ENCODE data around the gene NUP107. TPM values are rescaled to one million over a fixed set of nuclear protein-coding genes. Genes with fewer than 3 reads are reported as not detected.
"Not testable (repeated sequence)": the region's sequence is repeated elsewhere in the genome, so short reads cannot be mapped to it uniquely, and the experiment has no call there.

The NUP107 gene
- 127 and 128 TPM in 2 replicates for total RNA-seq

DNA sequence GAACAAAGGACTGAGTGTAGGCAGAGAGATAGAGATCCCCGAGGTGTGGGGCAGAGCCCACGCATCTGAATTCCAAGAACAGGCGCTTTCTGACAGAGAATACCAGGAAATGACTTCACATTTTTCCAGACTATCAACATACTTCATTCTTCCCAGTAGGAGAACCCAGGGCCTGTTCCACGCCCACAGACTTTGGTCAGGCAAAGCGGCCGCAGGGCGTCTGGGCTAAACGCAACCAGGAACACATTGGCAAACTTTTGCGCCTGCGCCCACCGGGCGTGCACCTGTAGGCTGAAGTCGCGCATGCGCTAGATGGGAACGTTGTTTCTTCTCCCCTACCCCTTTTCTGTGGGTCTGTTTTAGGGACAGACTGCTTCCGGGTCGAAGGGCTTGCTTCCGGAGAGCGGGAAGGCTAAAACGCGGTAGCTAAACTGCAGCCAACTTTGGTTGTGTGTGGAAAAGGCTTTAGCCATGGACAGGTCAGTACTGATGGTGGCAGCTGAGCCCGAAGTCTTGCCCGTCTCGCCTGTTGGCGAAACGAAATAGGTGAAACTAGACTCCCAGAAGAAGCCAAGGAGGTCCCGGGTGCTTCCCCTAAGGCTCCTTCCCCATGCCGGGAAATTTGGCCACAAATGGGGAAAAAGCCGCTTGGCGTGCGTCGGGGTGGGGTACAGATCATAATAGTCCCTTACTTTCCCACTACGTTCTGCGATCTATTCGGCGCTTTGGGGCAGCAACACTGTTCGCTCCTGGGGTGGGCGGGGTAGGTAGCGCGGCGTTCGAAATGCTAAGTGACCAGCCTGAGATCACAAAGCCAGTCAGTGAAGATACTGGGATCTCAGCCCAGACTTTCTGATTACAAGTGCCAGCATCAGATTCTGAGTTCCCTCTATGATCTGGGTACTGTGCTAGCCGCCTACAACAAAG is at the start of gene NUP107:
NUP107 (plus strand) TSS at position 384 of the 927 bp plus-strand sequence; CDS start at position 472, 88 bp downstream.
- H3K27ac Mint-ChIP-seq, result peak within 1 kb of the TSS; percentile 92
- H3K9me3 Mint-ChIP-seq, result no peaks in the 10 kb centered on the region
- DNase-seq, result peak; percentile 99
- intact Hi-C loops (cut with micrococcal nuclease), result loop anchor here (1.0 to 5.0 kb wide), 9 partner anchors 9 to 355 kb away; partner anchors contain the start of genes MDM1, RAP1B and SLC35E3
- peak within 1 kb of the TSS; percentile 95 for H3K4me3 Mint-ChIP-seq
- H3K36me3 Mint-ChIP-seq (ENCODE audit: low read depth), result peaks cover 21% of the 10 kb centered on the region
- no peaks in the 10 kb centered on the region for H3K27me3 Mint-ChIP-seq
- H3K4me1 Mint-ChIP-seq, result peaks cover 33% of the 10 kb centered on the region

- H3K9me3 Mint-ChIP-seq; DNase-seq; H3K4me3 Mint-ChIP-seq; H3K27me3 Mint-ChIP-seq; intact Hi-C loops (cut with micrococcal nuclease); H3K27ac Mint-ChIP-seq: not testable (repeated sequence)
- H3K4me1 Mint-ChIP-seq, result peaks cover 61% of the 10 kb centered on the region
- peaks cover 24% of the 10 kb centered on the region for H3K36me3 Mint-ChIP-seq (ENCODE audit: low read depth)
Observed at GRCh38 chr12:68637439-68637838, 49.3 kb upstream of the NUP107 start.

DNA sequence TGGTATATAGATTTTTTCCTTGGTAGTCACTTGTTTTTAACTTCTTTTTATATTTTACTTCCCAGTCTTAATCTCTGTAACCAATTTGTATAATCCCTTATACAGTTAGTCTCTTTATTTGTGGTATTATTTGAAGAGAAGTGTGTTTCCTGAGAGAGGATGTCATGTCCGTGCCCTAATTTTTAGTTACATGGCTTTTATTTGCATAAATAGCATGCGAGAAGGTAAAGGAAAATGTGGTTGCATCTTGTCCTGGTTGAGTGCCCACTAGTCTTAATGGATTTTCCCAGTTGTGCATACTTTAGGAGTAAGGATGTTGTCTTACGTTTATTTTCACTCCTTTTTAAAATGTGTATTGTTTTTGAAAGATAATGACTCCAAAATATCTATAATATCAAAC is 48.6 kb upstream of the NUP107 start:
- H3K27ac Mint-ChIP-seq, result peak overlapping the region; percentile 62
- peaks cover 24% of the 10 kb centered on the region for H3K36me3 Mint-ChIP-seq (ENCODE audit: low read depth)
- no peak overlapping the region for H3K4me3 Mint-ChIP-seq
- DNase-seq, result no peak
- H3K27me3 Mint-ChIP-seq, result no peaks in the 10 kb centered on the region
- peaks cover 61% of the 10 kb centered on the region for H3K4me1 Mint-ChIP-seq
- intact Hi-C loops (cut with micrococcal nuclease), result no loop called here
- H3K9me3 Mint-ChIP-seq, result no peaks in the 10 kb centered on the region

GRCh38 chr12:68638721-68639395 is 47.9 kb upstream of the NUP107 start:
- H3K36me3 Mint-ChIP-seq (ENCODE audit: low read depth), result peaks cover 21% of the 10 kb centered on the region
- intact Hi-C loops (cut with micrococcal nuclease), result no loop called here

DNA sequence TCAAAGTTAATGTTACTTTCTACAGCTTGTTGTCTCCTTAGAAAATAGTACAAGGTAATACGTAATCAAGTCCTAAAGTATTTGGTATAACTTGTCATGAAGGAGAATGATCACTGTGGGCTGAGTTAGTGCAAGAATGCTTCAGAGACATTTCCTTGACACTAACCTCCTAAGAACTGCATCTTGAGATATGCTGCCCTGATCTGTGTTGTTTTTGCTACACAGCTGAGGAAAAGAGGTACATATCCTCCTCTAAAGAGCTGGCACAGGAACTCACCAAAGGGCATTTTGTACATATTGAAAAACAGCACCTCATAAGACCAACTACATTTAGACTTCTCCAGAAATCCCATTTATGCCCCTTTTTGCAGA is 47.4 kb upstream of the NUP107 start:
- H3K27me3 Mint-ChIP-seq, result no peaks in the 10 kb centered on the region
- no peak for DNase-seq
- no peak overlapping the region for H3K4me3 Mint-ChIP-seq
- no peaks in the 10 kb centered on the region for H3K9me3 Mint-ChIP-seq
- H3K36me3 Mint-ChIP-seq (ENCODE audit: low read depth), result peaks cover 22% of the 10 kb centered on the region
- intact Hi-C loops (cut with micrococcal nuclease), result no loop called here
- H3K27ac Mint-ChIP-seq, result peak overlapping the region; percentile 16
- peaks cover 51% of the 10 kb centered on the region for H3K4me1 Mint-ChIP-seq

More at GRCh38 chr12:68638721-68639395, 47.9 kb upstream of the NUP107 start:
- Mint-ChIP-seq H3K9me3 (no peaks in the 10 kb centered on the region), H3K27ac (peak overlapping the region; percentile 25), H3K4me1 (peaks cover 54% of the 10 kb centered on the region), H3K4me3 (no peak overlapping the region), H3K27me3 (no peaks in the 10 kb centered on the region)
- no peak for DNase-seq

DNA sequence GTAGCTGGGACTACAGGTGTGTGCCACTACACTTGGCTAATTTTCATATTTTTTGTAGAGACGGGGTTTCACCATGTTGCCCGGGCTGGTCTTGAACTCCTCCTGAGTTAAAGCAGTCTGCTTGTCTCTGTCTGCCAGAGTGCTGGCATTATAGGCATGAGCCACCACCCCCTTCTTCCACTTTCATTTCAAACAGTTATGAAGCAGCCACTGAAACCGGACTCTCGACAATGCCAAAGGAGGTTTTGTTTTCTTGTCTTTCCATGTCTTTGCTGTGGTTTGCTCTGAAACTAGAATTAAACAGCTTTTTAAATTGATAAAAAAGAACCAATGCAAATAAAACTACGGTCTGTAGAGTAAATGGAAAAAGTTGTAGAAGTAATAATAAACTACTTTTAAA is 45.6 kb upstream of the NUP107 start:
- intact Hi-C loops (cut with micrococcal nuclease), result loop anchor here (1.0 to 10.0 kb wide), 4 partner anchors 29 to 276 kb away; no protein-coding TSS in a partner anchor
- Mint-ChIP-seq H3K4me1 (peaks cover 48% of the 10 kb centered on the region), H3K36me3 (ENCODE audit: low read depth) (peaks cover 21% of the 10 kb centered on the region), H3K27me3 (no peaks in the 10 kb centered on the region), H3K4me3 (peak overlapping the region; percentile 64), H3K27ac (peak overlapping the region; percentile 60), H3K9me3 (no peaks in the 10 kb centered on the region)
- peak; percentile 86 for DNase-seq

DNA sequence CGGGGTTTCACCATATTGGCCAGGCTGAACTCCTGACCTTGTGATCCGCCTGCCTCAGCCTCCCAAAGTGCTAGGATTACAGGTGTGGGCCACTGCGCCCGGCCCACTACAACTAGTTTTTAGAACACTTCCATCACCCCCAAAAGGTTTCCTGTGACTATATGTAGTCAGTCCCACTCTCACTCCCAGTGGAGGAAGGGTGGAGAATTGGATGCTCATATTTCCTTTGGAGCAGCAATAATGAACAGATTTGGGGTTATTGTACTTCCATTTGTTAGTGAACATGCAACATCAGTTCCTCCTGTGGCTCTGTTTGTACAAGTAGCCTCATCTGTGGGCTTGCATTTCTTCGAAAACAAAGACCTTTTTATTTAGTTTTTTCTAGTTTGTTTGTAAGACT is 40.3 kb upstream of the NUP107 start:
- no peak for DNase-seq
- Mint-ChIP-seq H3K27ac (peak overlapping the region; percentile 41), H3K4me1 (peaks cover 36% of the 10 kb centered on the region), H3K27me3 (no peaks in the 10 kb centered on the region), H3K9me3 (no peaks in the 10 kb centered on the region), H3K4me3 (no peak overlapping the region), H3K36me3 (ENCODE audit: low read depth) (peaks cover 35% of the 10 kb centered on the region)
- intact Hi-C loops (cut with micrococcal nuclease), result loop anchor here (10.0 kb wide), 1 partner anchor 152 kb away; no protein-coding TSS in a partner anchor

- Mint-ChIP-seq H3K36me3 (ENCODE audit: low read depth) (peaks cover 37% of the 10 kb centered on the region), H3K4me3 (no peak overlapping the region), H3K9me3 (no peaks in the 10 kb centered on the region), H3K27ac (peak overlapping the region; percentile 11), H3K27me3 (no peaks in the 10 kb centered on the region), H3K4me1 (peaks cover 27% of the 10 kb centered on the region)
- DNase-seq, result no peak
- intact Hi-C loops (cut with micrococcal nuclease), result loop anchor here (10.0 kb wide), 1 partner anchor 153 kb away; no protein-coding TSS in a partner anchor
Observed at GRCh38 chr12:68647507-68647906, 39.3 kb upstream of the NUP107 start.

GRCh38 chr12:68648179-68648578 is 38.6 kb upstream of the NUP107 start:
- intact Hi-C loops (cut with micrococcal nuclease), result loop anchor here (10.0 kb wide), 1 partner anchor 153 kb away; no protein-coding TSS in a partner anchor
- Mint-ChIP-seq H3K27ac (peak overlapping the region; percentile 36), H3K36me3 (ENCODE audit: low read depth) (peaks cover 39% of the 10 kb centered on the region), H3K27me3 (no peaks in the 10 kb centered on the region), H3K4me3 (no peak overlapping the region), H3K4me1 (peaks cover 23% of the 10 kb centered on the region), H3K9me3 (no peaks in the 10 kb centered on the region)
- DNase-seq, result no peak

GRCh38 chr12:68665016-68665569 is 21.7 kb upstream of the NUP107 start:
- intact Hi-C loops (cut with micrococcal nuclease), result no loop called here
- DNase-seq, result no peak
- peaks cover 23% of the 10 kb centered on the region for H3K36me3 Mint-ChIP-seq (ENCODE audit: low read depth)
- H3K27me3 Mint-ChIP-seq, result no peaks in the 10 kb centered on the region
- H3K9me3 Mint-ChIP-seq, result no peaks in the 10 kb centered on the region
- H3K4me1 Mint-ChIP-seq, result peaks cover 11% of the 10 kb centered on the region
- H3K27ac Mint-ChIP-seq, result no peak overlapping the region
- no peak overlapping the region for H3K4me3 Mint-ChIP-seq

DNA sequence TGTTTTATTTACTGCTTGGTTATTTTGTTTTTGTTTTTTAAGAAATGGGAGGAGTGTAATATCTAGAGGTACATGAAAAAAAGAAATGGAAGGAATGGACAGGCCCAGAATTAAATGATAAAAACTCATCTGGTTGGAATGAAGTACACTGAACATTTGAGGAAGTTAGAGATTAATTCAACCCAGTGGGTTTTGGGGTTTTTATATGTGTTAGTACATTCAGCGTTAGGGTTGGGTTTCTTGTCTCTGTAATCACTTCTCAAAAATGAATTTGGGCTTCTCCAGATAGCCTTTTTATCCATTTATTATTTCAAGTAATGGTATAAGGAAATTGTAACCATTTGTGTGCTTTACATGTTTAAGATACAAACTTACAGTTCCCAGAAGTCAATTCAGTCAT is 19.5 kb upstream of the NUP107 start:
- H3K36me3 Mint-ChIP-seq (ENCODE audit: low read depth), result peaks cover 20% of the 10 kb centered on the region
- H3K27ac Mint-ChIP-seq, result peak overlapping the region; percentile 27
- H3K9me3 Mint-ChIP-seq, result no peaks in the 10 kb centered on the region
- H3K4me1 Mint-ChIP-seq, result peaks cover 18% of the 10 kb centered on the region
- no peaks in the 10 kb centered on the region for H3K27me3 Mint-ChIP-seq
- DNase-seq, result no peak
- H3K4me3 Mint-ChIP-seq, result no peak overlapping the region
- intact Hi-C loops (cut with micrococcal nuclease), result no loop called here

DNA sequence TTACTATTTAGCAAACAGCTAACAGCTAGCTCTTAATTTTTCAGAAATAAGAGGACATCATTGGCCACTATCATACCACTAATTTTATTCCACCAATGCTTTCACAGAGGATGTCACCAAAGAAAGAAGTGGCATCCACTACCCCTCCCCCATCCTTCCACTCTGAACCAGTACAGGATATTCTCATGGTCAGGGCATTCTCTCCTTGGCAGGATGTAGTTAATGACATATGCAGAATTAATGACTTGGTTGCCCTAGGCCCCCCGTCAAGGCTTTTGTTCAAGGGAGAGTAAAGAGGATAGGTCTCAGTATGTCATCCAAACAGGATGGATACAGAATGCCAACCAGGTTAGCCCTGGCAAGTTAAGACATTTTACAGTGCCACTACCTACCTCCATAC is 18.9 kb upstream of the NUP107 start:
- Mint-ChIP-seq H3K9me3 (no peaks in the 10 kb centered on the region), H3K27ac (no peak overlapping the region), H3K27me3 (no peaks in the 10 kb centered on the region), H3K4me1 (peaks cover 18% of the 10 kb centered on the region), H3K4me3 (no peak overlapping the region), H3K36me3 (ENCODE audit: low read depth) (peaks cover 18% of the 10 kb centered on the region)
- DNase-seq, result no peak
- intact Hi-C loops (cut with micrococcal nuclease), result no loop called here

DNA sequence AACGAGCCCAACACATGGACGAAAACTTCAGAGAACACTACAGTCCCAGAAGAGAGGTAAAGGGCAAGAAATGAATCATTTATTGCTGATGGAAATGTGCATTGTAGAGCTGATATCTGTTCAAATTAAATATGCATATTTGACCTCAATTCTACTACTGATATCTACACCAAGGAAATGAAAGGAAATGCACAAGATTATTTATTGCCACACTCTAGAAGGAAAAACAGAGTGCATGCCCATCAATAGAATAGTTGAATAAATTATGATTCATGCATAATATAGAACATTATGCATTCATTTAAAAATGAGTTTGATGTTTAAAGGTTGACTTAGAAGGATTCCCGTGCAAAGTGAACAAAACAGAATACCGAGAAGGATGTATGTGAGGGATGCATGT is 15.6 kb upstream of the NUP107 start:
- Mint-ChIP-seq H3K27me3 (no peaks in the 10 kb centered on the region), H3K27ac (no peak overlapping the region), H3K9me3 (no peaks in the 10 kb centered on the region), H3K4me1 (peaks cover 37% of the 10 kb centered on the region), H3K36me3 (ENCODE audit: low read depth) (peaks cover 10% of the 10 kb centered on the region), H3K4me3 (no peak overlapping the region)
- no peak for DNase-seq
- intact Hi-C loops (cut with micrococcal nuclease), result no loop called here
